HG02678 (cell line): ENCODE results near the gene TGM6.

Experiments
- ATAC-seq: cut with Tn5 transposase; IDR thresholded peaks from one replicate; pipeline ENCODE4 v1.9.1; 2021; ENCODE audit warnings: mild to moderate bottlenecking, moderate library complexity; ENCODE audit not compliant: unreplicated experiment

TGM6 gene

DNA sequence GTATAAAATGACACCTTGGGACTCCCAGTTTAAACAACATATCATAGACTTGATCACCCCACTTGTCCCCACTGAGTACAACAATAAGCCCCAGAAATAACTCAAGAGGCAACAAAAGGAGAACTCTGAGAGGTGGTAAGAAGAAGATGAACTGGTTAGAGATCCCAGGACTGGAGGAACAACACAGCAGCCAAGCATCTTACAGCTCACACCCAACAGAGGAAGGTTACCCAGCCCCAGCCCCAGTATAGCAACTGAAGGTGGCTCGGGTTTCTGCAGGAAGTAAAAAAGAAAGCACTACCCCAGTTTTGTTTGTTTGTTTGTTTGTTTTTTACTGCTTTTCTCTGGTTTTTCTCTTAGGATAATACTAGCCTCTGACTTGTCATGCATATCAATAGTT, 17.1 kb upstream of the TGM6 start:
- no peak for ATAC-seq

DNA sequence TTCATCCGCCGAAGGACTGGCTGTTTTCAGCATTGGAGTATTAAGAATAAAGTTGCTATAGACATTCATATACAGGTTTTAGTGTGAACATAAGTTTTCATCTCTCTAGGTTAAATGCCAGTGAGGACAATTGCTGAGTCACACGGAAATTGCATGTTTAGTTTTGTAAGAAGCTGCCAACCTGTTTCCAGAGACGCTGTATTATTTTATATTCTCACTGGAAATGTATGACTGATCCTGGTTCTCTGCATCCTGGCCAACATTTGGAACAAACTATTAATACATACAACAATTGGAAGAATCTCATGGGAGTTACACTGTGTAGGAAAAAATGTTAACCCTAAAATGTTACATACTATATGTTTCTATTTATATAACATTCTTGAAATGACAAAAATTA, 16.7 kb upstream of the TGM6 start:
- ATAC-seq: no peak

- no peak for ATAC-seq
These were observed 15.6 kb upstream of the TGM6 start for GRCh38 chr20:2365091-2365490.

DNA sequence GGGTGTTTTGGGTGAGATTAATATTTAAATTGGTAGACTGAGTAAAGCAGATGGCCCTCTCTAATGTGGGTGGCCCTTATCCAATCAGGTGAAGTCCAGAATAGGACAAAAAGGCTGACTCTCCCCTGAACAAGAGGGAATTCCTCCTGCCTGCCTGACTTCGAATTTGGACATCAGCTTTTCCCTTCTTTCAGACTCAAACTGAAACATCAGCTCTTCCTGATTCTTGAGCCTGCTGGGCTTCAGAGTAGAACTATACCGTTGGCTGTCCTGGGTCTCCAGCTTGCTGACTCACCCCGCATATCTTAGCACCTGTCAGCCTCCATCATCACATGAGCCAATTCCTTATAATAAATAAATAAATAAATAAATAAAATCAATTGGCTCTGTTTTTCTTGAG, 15.0 kb upstream of the TGM6 start:
- no peak for ATAC-seq

DNA sequence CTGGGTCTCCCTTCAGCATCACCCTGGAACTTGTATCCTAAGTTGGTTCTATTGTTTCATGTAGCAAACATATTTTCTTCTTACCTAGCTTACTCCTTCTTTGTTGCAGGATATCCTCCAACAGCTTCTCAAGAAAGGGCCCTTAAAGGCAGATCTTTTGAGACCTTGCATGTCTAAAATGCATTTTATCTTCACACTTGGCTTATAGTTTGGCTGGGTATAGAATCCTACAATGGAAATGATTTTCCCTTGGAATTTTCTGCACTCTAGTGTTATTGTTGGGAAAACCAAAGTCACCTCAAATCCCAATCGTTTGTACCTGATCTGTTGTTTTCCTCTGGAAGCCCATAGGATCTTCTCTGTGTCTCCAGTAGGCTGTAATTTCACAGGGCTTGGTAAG, 12.1 kb upstream of the TGM6 start:
- ATAC-seq: no peak

DNA sequence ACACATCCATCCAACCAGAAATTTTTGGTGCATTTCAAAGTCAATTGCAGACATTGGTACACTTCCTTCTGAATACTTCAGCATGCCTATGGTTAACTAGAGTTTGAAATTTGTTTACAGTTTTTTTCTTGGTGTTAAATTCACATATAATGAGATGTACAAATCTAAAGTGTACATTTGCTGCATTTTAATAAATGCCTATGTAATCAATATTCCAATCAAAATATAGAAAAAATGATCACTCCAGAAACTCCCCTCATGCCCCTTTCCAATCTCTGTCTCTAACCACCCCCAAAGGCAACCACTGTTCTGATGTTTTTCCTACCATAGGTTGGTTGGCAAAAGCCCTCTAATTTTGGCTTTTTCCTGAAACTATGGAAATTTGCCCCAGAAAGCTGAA, 7.6 kb upstream of the TGM6 start:
- ATAC-seq: no peak

- ATAC-seq: no peak
These were observed 6.2 kb upstream of the TGM6 start for GRCh38 chr20:2374346-2375125.

- ATAC-seq: no peak
These were observed 1.8 kb upstream of the TGM6 start for GRCh38 chr20:2378893-2379292.

GRCh38 chr20:2379511-2380229, 1.0 kb upstream of the TGM6 start:
- ATAC-seq: no peak

GRCh38 chr20:2381303-2381702, 602 bp downstream of the TGM6 start:
- no peak for ATAC-seq

- ATAC-seq: no peak
These were observed 2.1 kb downstream of the TGM6 start for GRCh38 chr20:2382833-2383232.

GRCh38 chr20:2385026-2385425, 4.3 kb downstream of the TGM6 start:
- no peak for ATAC-seq

DNA sequence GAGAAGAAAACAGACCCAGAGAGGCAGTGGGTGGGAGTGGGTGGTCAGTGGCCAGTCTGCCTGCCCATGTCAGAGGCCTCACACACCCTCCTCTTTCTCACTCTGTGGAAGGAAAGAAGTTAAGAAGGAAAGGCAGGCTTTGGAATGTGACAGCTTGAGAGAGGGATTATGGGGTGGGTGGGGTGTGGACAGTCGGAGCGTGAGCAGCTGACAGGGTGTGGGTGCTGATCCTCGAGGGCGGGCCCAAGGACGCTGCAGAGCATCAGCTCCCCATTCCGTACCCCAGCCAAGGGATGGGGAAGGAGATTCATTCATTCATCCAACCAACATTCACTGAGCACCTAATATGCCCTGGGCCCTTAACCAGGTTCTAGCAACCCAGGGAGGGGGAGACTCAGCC, 4.8 kb downstream of the TGM6 start:
- ATAC-seq: no peak

DNA sequence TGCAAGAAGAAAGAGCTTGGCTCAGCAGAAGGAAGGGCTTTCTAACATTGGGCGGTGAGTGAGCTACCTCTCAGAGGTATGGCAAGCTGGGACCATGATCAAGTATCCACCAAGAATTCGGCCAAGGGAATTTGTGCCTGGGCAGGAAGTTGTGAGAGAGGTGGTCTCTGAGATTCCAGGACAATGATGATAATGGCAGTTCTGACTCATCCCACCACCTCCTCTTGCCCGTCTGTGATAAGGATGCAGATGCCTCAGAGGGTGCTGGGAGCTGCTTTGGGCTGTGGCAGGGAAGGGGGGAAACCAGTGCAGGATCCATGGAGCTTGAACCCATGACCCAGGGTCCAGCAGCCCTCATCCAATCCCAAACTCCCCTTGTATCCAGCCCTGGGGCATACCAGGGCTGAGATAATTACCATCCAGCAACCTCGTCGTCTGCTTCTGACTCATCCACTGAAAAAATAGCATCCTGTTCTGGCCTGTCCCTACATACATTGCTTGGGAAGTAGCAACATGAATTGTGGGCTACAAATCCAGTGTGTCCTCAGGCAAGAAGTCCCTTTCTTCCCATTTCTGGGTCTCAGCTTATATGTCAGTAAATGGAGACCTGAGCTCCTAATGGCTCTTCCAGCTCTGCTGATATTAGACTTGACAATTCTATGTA, 5.9 kb downstream of the TGM6 start:
- ATAC-seq: no peak

DNA sequence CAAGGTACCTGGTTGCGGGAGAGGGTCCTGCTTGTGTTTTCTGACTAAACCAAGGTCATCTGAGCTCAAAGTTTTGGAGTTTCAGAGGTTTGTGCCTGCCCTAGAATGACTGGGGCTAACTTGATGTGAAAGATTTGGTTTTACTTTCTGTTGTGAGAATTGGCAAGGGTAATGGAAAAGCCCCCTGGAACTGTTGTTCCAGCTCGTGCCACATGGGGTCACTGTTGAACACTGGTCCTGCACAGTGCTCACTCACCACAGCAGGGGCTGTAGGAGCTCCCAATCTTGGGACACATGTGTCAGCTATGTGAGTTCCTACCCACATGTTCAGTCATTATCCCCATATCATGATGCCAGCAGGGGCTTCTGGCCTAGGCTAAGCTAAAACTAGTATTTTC, 6.5 kb downstream of the TGM6 start:
- ATAC-seq: no peak

GRCh38 chr20:2387580-2387979, 6.9 kb downstream of the TGM6 start:
- no peak for ATAC-seq

GRCh38 chr20:2390951-2391675, 10.4 kb downstream of the TGM6 start:
- ATAC-seq: no peak

GRCh38 chr20:2394411-2395055, 13.8 kb downstream of the TGM6 start:
- ATAC-seq: no peak

DNA sequence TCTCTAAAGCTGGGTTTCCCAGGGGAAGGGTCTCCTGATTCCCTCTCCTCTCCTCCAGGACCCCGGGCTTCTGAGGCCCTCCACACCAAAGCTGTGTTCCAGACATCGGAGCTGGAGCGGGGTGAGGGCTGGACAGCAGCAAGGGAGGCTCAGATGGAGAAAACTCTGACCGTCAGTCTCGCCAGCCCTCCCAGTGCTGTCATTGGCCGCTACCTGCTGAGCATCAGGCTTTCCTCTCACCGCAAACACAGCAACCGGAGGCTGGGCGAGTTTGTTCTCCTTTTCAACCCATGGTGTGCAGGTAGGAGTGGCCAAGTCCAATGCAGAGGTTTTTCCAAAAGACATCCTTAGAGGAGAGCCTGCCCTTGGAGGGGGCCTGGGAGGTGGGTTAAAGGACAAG, 14.4 kb downstream of the TGM6 start:
- ATAC-seq: no peak

GRCh38 chr20:2396241-2396814, 15.6 kb downstream of the TGM6 start:
- ATAC-seq: no peak

- ATAC-seq: no peak
These were observed 16.4 kb downstream of the TGM6 start for GRCh38 chr20:2397091-2397490.
